GM18502 (cell line): ENCODE results near the gene ZBTB7C.

Source experiments
- ATAC-seq: cut with Tn5 transposase; IDR thresholded peaks from one replicate; pipeline ENCODE4 v1.9.1; 2021; ENCODE audit warnings: mild to moderate bottlenecking; ENCODE audit not compliant: unreplicated experiment, poor library complexity

ZBTB7C gene

DNA sequence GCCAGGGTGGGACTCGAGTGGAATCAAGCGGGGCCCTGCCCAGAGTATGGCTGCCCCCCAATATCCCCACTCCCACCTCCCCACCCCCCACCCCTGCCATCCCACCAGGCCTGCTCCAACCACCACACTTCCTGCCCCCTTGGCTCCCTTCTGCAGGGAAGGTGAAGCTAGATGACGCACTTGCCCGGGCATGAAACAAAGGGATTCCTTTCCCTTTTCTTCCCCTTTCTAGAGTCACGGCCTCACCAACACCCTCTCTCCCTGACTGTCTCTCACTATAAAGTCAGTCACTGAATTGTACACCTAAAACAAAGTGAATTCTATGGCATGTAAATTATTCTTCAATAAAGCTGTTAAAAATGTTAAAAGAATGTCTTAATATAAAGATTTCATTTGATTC is 16.0 kb downstream of the ZBTB7C start:
- ATAC-seq = no peak

GRCh38 chr18:48392268-48392667 is 16.9 kb downstream of the ZBTB7C start:
- ATAC-seq = no peak

DNA sequence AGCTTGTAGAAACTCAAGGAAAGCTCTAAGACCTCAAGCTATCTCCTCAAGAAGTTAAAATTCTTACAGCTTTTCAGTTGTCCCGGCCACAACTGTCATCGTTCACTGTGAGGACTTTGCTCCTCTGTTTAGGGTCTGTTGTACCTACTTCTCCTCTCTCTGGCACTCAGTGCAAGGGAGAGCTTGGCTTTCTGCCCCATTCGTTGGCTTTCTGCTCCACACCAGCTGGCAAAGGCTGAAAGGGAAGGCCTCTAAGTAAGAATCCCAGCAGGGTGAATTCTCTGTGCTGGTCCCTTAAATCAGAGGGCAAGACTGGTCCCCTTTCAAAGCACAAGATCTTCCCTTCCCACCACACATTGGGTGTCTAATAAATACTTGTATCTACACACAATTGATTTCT is 17.3 kb downstream of the ZBTB7C start:
- ATAC-seq = no peak

DNA sequence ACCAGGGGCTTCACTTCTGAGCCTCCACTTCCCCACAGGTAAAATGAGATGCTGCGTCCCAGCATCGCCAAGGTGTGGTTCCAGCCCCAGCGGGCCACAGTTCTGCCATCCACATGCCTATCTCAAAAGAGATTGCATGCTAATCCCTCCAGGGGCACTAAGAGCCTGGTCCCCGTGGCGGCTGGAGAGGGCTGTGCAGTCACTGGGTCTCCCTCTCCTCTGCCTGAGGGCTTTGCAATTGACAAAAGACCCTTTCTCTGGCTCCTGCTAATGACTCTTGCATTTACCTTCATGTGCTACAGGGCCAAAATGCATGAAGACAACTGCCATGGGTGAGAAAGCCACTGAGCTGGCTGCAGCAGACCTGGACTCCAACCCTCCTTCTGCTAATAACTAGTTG is 18.5 kb downstream of the ZBTB7C start:
- ATAC-seq = no peak

GRCh38 chr18:48388478-48388877 is 20.7 kb downstream of the ZBTB7C start:
- no peak for ATAC-seq

DNA sequence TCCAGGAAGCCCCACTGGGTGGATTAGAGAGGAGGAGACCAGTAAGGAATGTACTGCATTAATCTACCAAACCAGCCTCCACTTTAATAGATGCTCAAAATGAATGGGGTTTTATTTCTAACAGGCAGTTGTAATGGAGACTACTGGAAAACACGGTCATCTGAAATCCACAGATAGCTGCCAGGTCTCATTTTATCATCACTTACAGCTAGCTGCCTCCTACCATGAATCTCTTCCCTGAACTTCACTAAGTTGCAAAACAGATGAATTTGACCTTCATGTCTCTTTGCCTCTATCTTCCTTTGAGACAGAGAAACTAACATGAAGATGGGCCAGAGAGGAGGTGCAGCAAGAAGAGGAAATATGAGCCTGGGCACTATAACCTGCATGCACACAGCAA is 21.9 kb downstream of the ZBTB7C start:
- ATAC-seq = no peak

- no peak for ATAC-seq
Measured at GRCh38 chr18:48385596-48385995, 23.6 kb downstream of the ZBTB7C start.

DNA sequence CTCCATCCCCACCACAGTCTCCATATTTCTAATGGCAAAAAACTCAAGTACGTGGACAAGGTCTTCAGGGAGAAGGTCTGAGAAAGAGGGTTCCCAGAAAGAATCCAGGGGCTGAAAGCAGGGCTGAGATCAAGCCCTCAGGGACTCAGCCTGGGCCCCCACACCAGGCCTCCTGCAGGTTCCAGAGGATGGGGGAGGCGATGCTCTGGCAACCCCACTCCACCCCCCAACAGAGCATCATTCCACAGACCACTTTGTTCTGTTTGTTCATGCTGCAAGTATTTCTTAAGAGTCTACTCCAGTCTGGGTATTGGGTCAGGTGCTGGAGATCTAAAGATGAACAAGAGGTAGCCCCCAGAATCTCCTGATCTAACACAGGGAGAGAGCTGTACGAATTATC is 32.2 kb downstream of the ZBTB7C start:
- no peak for ATAC-seq

DNA sequence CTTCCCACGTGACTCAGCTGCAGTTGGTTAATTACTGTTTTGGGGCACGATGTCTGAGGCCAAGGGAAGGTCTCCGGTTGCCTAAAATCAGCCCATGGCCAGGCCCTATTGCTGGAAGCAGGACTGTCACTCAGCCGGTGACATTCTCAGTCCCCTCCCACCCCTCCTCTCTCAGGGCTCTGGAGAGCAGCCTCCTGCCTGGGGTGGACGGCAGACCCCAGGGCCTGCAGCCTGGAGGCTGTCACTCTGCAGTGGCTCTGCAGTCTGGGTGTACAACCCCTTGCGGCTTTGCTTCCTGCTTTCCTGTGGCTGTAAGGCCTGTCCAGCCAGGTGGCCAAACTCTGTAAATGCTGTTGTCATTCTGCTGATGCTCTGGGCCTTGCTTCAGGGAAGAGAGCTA is 32.8 kb downstream of the ZBTB7C start:
- no peak for ATAC-seq

DNA sequence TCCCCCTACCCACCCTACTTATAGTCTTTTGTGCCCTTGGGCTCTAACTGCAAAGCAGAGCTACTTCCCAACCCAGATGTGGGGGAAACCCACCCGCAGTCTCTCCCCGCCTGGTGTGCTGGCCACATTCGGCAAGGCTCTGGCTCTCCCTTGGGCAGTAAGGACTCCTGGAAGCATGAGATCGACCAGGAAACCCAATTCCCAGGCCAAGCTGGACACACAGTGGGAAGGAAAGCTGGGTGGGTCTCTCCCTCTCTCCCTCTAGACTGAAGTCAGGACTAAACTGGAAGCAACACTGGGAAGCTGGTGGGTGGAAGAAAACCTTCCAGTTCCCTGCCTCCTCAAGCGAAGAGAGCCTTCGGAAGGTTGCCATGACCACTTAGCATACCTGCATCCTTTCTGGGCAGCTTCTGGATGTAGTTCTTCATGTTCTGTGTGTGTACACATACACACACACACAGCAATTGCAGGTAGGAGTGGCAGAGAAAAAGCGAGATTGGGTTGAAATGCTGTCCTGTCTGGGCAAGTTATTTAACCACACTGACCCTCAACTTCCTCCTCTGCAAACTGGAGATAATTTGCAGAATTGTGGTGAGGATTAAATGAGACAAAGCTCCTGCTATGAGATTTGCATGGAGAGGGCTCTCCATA is 33.9 kb downstream of the ZBTB7C start:
- ATAC-seq = no peak

- ATAC-seq = no peak
Measured at GRCh38 chr18:48374423-48375149, 34.6 kb downstream of the ZBTB7C start.

GRCh38 chr18:48371854-48372602 is 37.2 kb downstream of the ZBTB7C start:
- ATAC-seq = no peak

GRCh38 chr18:48367557-48367956 is 41.6 kb downstream of the ZBTB7C start:
- ATAC-seq = no peak

DNA sequence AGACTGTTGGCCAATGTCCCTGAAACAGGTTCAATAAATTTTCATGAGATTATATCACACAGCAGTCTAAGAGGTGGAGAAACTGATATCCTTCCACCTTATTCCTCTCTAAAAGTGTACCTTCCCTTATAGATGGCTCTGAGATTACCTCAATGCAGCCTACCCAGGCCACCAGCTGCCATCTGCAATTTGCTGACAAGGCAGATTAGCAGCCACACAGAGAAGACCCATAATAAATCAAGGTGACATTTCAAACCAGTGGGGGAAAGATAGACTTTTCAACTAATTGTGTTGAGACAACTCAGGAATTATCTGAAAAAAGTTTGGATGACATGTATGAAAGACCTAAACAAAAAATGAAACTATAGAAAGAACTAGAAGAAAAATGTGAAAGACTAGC is 43.2 kb downstream of the ZBTB7C start:
- no peak for ATAC-seq

GRCh38 chr18:48364146-48364545 is 45.0 kb downstream of the ZBTB7C start:
- ATAC-seq = no peak

- no peak for ATAC-seq
Measured at GRCh38 chr18:48363175-48363574, 46.0 kb downstream of the ZBTB7C start.

DNA sequence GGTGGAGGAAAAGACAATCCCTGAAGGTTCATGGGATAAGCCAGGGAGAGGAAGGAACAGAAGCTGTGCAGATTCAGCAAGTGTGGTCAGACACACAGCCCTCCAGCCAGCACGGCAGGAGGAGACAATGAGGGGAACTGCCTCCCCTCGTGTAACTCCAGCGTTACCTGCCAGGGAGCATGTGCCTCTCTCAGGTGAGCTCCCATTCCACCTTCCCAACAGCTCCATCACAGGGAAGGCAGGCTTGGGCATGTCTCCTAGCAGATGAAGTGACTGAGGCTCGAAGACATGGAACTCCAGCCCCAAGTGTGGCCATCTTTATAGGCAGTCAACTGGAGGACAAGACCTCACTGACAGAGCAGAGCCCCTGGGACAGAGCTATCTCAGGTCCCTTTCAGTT is 47.4 kb downstream of the ZBTB7C start:
- no peak for ATAC-seq

DNA sequence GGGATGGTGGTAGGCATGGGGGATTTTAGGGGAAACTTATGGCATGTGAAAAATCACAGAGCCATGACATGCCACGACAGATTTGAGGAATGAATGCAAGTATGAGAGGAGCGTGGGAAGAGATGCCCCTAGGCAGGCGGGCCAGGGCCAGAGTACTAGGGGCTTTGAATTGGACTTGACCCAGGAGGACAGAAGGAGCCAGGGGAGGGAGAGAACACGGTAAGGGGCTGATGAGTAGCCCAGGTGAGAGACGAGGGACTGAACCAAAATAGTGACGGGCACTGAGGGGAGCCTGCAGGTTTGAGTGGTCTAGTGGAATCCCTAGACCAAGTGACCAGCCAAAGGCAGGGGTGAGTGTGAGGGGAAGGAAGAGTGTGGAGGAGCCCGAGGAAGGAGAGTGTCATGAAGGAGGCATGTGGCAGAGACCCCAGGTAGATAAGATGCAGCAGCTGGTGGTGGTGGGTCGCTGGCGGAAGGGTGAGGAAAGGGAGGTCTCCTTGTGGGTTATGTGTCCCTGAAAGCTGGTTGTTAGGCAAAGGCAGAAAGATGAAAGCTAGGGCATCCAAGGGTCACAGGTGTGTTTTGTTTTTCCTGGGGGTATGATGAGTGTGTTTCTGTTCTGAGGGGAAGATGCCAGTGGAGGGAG is 48.7 kb downstream of the ZBTB7C start:
- ATAC-seq = no peak

- ATAC-seq = no peak
Measured at GRCh38 chr18:48359626-48360025, 49.6 kb downstream of the ZBTB7C start.

DNA sequence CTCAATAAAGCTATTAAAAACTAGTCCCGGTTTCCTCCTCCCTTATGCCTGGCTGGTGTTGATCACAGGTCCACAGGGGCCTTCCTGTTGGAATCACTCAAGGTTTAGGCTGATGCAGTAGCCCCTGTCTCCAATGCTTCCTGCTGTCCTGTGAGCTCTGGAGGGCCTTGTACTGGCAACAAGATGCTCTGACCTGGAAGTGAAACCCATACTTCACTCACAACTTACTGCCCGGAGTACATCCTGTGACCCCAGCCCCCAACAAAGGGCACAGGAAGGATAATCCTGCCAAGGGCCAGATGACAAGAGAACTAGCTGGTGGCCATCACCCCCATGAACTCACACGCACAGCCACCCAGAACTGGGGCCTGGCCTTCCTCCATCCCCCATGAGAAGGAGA is 50.3 kb downstream of the ZBTB7C start:
- no peak for ATAC-seq
